Measurements from ENCODE around the gene CDKAL1. TPM values are rescaled to one million over a fixed set of nuclear protein-coding genes. Genes with fewer than 3 reads are reported as not detected.

The CDKAL1 gene
- total and polyA plus RNA-seq, 2 experiments from 2014 or later: 14.4 to 19.5 TPM

DNA sequence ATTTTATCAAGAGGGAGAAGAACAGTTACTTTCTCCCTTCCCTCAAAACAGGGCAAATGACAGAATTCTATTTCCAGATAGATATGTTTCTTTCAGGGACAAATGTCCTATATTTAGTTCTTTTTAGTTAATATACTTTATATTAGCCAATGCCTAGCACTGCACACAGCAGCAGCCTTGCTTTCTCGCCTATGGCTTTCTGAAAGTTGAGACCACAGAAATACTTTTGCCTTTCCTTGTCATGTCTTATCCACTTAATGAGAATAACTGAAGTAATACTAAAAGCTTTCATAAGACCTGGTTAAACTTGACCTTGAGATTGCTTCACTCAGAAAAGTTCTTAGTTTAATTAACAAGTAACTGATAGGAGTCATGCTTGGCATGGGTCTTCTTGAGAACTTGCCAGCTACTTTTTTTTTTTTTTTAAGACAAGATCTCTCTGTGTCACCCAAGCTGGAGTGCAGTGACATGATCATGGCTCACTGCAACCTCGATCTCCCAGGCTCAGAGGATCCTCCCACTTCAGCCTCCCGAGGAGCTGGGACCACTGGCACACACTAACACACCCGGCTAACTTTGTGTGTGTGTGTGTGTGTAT, 159.3 kb downstream of the CDKAL1 start:
- no peaks in the 10 kb centered on the region for H3K36me3 ChIP-seq (replicated peaks; ENCODE audit: insufficient read depth, low read depth)
- H3K9me2 ChIP-seq (replicated peaks; ENCODE audit: insufficient read depth): no peaks in the 10 kb centered on the region
- DNase-seq (ENCODE audit: low spot score): no peak
- no peaks in the 10 kb centered on the region for H3K27me3 ChIP-seq
- H3K4me3 ChIP-seq: no peak overlapping the region
- TF ChIP-seq CTCF (IDR thresholded peaks at IDR 0.05; ENCODE audit: poor library complexity) (no peak), EZH2phosphoT487 (IDR thresholded peaks at IDR 0.05; ENCODE audit: low read depth, severe bottlenecking, unreplicated experiment) (no peak), EZH2 (IDR thresholded peaks at IDR 0.05; ENCODE audit: borderline replicate concordance) (no peak)
- no peaks in the 10 kb centered on the region for H4K20me1 ChIP-seq (ENCODE audit: insufficient read depth, poor library complexity, severe bottlenecking)
- H3K4me2 ChIP-seq: no peak overlapping the region
- no peak overlapping the region for H3K27ac ChIP-seq
- peaks cover 7% of the 10 kb centered on the region for H3K4me1 ChIP-seq (ENCODE audit: insufficient read depth)
- 87% methylated on average over 4 of the region's 4 CpGs for WGBS (ENCODE audit: low lambda C conversion rate, missing lambda C conversion rate)
- peaks cover 3% of the 10 kb centered on the region for H3K79me2 ChIP-seq
- no peaks in the 10 kb centered on the region for H3K9me3 ChIP-seq (ENCODE audit: low read depth)
- H2AFZ ChIP-seq: no peak overlapping the region

DNA sequence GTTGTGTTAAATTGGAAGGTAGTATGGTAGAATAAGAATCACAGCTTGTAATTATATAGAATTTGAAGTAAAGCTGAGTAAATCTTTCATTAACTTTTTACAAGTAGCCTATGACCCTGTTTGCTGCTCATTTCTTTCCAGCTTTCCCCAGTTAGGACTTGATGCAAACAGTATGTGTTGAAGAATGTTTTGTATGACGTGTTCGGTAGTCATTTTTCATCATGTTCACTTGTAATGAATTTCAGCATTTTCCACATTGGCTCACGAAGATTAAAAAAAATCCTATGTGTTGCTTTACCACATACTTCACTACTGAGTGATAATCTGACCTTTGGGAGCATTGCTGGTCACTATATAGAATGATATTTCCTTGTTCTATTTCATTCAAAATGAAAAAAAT, 162.4 kb downstream of the CDKAL1 start:
- no peaks in the 10 kb centered on the region for H3K9me2 ChIP-seq (replicated peaks; ENCODE audit: insufficient read depth)
- no peaks in the 10 kb centered on the region for H4K20me1 ChIP-seq (ENCODE audit: insufficient read depth, poor library complexity, severe bottlenecking)
- no peaks in the 10 kb centered on the region for H3K36me3 ChIP-seq (replicated peaks; ENCODE audit: insufficient read depth, low read depth)
- 66% methylated on average over 3 of the region's 3 CpGs for WGBS (ENCODE audit: low lambda C conversion rate, missing lambda C conversion rate)
- DNase-seq (ENCODE audit: low spot score): no peak
- no peaks in the 10 kb centered on the region for H3K4me1 ChIP-seq (ENCODE audit: insufficient read depth)
- H2AFZ ChIP-seq: no peak overlapping the region
- no peaks in the 10 kb centered on the region for H3K27me3 ChIP-seq
- no peak overlapping the region for H3K4me3 ChIP-seq
- no peak overlapping the region for H3K4me2 ChIP-seq
- H3K27ac ChIP-seq: no peak overlapping the region
- TF ChIP-seq EZH2phosphoT487 (IDR thresholded peaks at IDR 0.05; ENCODE audit: low read depth, severe bottlenecking, unreplicated experiment) (no peak), CTCF (IDR thresholded peaks at IDR 0.05; ENCODE audit: poor library complexity) (no peak), EZH2 (IDR thresholded peaks at IDR 0.05; ENCODE audit: borderline replicate concordance) (no peak)
- H3K79me2 ChIP-seq: no peaks in the 10 kb centered on the region
- no peaks in the 10 kb centered on the region for H3K9me3 ChIP-seq (ENCODE audit: low read depth)

DNA sequence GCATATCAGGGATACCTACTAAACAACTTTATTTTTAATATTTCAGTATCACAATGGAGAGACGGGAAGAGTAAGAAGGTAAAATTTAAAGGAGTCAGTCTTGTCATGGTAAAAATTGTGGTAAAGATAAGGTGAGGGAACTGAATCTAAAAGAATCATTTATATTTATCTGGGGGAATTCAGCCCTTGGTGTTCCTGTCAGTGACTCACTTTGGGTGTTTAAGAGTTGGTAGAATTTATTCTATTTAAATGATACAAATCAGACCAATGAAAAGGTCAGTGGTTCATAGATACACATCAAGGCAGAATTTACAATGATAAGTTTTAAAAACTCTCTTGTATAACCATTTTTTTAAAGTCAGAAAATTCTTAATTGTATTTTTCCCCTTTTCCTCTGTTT, 164.4 kb downstream of the CDKAL1 start:
- no peak for DNase-seq (ENCODE audit: low spot score)
- Histone ChIP-seq H3K9me3 (ENCODE audit: low read depth) (no peaks in the 10 kb centered on the region), H3K27me3 (no peaks in the 10 kb centered on the region), H3K4me1 (ENCODE audit: insufficient read depth) (no peaks in the 10 kb centered on the region), H4K20me1 (ENCODE audit: insufficient read depth, poor library complexity, severe bottlenecking) (no peaks in the 10 kb centered on the region), H3K79me2 (no peaks in the 10 kb centered on the region), H2AFZ (no peak overlapping the region), H3K27ac (no peak overlapping the region), H3K9me2 (replicated peaks; ENCODE audit: insufficient read depth) (no peaks in the 10 kb centered on the region), H3K4me2 (no peak overlapping the region), H3K4me3 (no peak overlapping the region), H3K36me3 (replicated peaks; ENCODE audit: insufficient read depth, low read depth) (no peaks in the 10 kb centered on the region)
- WGBS (ENCODE audit: low lambda C conversion rate, missing lambda C conversion rate): 82% methylated on average over 1 of the region's 1 CpG
- TF ChIP-seq EZH2phosphoT487 (IDR thresholded peaks at IDR 0.05; ENCODE audit: low read depth, severe bottlenecking, unreplicated experiment) (no peak), CTCF (IDR thresholded peaks at IDR 0.05; ENCODE audit: poor library complexity) (no peak), EZH2 (IDR thresholded peaks at IDR 0.05; ENCODE audit: borderline replicate concordance) (no peak)

All from hepatocyte (in vitro differentiated cells).